Midbrain (tissue), 1 donor: ENCODE data around the gene CARD9.

ENCODE experiments used
- DNase-seq: peaks from one replicate; lab custom pipeline; 2025; lab: John Stamatoyannopoulos, UW

The CARD9 gene

GRCh38 chr9:136335296-136336155 lies 37.9 kb downstream of the CARD9 start:
- no peak for DNase-seq

GRCh38 chr9:136334541-136334940 lies 38.9 kb downstream of the CARD9 start:
- no peak for DNase-seq

- DNase-seq = no peak
Measured at GRCh38 chr9:136333486-136333885, 40.0 kb downstream of the CARD9 start.

DNA sequence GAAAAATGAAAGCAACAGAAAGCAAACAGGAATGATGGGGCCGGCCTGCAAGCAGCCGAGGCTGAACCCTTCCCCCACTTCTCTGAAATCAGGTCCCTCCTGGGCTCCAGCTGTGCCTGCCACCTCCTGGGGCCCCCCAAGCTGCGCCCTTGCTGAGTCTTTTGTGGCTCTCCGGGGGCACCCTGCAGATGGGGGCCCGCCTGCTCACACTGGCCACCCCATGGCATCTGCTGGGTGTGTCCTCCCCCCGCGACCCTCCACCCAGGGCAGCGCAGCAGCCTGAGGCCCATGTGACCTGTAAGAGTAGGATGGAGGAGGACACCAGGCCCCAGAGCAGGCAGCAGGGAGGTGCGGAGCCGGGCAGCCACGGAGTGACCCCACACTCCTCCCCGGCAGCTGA lies 40.4 kb downstream of the CARD9 start:
- no peak for DNase-seq

DNA sequence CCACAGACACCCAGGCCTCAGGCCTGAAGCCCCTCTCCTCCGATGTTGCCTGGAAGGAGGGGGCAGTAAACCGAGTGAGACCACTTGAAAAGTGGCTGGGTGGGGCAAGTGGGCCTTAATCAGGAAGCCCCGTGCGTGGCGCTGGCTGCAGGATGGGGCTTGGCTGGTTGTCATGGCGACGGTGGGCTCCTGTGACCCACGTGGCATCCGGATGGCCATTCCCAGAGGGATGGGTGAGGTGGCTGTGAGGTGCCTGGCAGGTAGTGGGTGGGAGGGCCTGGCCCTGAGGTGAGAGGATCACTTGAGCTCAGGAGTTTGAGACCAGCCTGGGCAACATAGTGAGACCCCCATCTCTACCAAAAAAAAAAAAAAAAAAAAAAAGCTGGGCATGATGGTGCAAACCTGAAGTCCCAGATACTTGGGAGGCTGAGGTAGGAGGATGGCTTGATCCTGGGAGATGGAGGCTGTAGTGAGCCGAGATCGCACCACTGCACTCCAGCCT lies 40.9 kb downstream of the CARD9 start:
- DNase-seq = no peak

DNA sequence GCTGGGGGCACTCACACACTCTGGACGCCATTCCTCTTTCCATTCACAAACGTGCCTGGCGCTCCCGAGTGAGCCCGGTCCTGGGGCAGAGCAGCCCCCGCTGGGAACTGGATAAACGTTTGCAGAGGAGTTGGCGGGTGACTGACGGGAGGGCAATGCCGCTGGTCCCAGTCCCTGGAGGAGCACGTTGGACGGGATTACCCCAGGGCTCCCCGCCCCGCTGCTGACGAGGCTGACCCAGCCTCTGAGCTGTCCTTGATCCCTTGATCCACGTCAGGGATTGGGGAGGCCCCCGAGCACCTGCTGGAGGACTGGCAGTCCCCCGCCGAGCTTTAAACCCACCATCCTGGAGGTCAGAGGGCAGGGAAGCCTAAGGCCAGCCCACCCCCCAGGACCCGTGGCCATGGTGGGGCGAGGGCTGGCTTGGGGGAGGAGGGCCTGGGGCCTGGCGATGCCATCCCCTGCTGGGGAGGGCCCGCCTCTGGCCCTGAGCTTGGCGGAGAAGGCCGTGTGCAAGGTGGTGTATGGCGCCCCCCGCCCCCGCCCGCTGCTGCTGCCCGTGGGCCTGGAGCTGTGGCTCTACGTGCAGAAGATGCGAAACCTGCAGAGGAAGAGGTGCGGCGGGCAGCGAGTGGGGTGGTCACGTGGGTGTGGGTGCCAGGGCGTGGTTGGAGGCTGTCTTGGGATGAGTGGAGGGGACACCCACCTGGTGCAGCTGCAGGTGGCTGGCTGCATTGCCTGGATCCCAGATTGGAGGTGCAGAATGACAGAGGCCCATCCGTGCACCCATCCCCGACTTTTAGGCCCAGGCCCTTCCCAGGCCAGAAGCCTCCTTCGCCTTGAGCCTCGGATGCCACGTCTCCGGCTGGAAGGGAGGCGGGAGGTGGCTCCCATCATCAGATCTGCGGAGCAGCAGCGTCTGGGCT lies 41.6 kb downstream of the CARD9 start:
- DNase-seq = no peak

- DNase-seq = no peak
Measured at GRCh38 chr9:136331030-136331429, 42.4 kb downstream of the CARD9 start.

DNA sequence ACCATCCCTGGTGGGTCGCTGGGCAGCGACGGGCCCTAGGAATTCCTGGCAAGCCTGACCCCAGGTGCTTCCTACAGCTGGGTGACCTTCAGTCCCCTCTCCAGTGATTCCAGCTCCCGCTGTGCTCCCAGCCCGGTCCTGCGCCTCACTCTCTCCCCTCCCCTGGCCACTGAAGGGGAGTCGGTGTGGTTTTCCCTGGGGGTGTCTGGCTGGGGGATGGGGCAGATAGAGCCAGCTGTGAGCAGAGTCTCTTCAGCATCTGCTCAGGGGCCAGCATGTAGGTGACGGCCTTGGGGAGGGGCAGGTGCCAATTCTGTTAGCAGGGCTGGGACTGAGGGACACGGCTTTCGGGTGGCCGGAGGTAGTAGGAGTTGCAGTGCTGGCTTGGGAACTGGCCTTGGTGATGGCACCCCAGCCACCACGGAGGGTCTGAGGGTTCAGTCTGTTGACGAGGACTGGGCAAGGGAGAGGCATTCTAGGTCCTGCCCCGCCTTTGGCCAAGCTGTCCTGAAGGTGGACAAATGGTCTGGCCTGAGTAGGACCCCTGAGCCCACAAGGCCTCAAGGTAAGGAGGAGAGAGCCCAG lies 43.0 kb downstream of the CARD9 start:
- DNase-seq = no peak

DNA sequence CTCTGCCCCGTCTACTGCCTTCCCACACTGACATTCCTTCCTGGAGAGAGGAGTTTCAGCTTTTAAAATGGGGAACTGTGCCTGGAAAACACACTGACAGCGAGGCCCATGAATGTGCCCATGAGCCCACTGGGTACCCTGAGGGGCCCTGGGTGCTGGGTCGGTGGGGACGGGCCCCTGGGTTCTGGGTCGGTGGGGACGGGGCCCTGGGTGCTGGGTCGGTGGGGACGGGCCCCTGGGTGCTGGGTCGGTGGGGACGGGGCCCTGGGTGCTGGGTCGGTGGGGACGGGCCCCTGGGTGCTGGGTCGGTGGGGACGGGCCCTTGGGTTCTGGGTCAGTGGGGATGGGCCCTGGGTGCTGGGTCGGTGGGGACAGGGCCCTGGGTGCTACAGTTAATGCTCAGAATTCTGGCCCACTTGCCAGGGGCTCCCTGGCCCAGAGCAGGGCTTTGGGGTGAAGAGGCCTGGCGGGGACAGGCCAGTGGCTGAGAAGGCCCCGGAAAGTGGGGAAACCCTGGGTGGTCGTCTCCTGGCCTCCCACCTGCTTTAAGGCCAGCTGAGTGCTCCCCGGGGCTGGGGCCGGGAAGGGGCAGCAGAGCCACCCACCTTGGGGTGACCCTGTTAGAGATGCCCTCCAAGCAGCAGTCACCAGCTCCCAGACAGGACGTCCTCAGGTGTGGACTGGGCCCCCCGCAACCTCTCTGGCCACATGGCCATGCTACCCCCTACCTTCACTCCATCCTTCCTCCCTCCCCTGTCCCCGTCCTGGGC lies 43.6 kb downstream of the CARD9 start:
- no peak for DNase-seq

DNA sequence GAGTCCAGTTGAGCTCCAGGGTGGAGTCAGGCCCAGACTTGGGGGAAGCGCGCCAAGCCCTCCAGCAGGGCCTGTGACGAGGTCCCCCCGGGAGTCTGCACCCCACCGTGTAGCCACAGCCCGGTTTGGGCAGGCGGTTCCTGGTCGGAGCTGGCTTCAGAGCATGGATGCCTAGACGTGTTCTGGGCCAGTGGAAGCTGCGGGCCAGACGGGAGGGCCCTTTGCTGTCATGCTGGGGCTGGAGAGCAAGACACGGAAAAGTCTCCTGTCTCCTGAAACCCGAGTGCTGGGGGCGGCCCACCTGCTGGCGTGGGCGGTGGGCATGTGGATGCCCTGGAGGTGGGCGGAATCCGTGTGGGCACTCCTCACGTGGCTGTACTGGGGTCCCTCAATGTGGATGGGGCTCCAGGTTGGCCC lies 44.2 kb downstream of the CARD9 start:
- DNase-seq = no peak

GRCh38 chr9:136328622-136329041 lies 44.8 kb downstream of the CARD9 start:
- DNase-seq = no peak

DNA sequence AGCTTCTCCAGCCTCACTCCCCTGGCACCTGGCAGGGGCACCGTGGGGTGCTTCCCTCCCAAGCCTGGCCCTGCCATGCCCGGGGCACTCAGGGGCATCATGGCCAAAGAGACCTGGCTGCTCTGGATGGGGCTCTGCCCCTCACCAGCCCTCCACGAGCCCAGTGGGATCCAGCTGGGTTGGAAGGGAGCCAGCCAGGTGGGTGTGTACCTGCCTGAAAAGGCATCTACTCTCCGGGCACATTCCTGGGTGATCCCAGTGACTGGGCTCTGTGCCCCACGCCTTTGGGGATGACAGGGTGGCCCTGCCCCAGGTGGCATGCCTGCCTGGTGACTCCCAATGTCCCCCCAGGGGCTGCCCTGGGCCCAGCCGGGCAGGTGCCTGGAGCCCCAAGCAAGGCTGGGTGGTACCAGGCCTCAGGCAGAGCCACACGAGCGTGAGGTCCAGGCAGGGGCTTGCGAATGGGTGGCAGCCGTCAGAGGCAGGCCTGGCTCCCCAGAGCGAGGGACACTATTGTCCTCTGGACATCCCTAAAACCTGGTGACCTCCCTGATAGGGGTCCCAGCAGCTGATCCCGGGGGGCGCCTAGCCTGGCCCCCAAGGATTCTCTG lies 45.4 kb downstream of the CARD9 start:
- DNase-seq = no peak

GRCh38 chr9:136327304-136327974 lies 46.0 kb downstream of the CARD9 start, which contains the start of gene GPSM1:
TSS of gene GPSM1 (plus strand) at chr9:136327539. CDS start at chr9:136327696, 157 bp downstream.
- DNase-seq = peak; percentile 56

DNA sequence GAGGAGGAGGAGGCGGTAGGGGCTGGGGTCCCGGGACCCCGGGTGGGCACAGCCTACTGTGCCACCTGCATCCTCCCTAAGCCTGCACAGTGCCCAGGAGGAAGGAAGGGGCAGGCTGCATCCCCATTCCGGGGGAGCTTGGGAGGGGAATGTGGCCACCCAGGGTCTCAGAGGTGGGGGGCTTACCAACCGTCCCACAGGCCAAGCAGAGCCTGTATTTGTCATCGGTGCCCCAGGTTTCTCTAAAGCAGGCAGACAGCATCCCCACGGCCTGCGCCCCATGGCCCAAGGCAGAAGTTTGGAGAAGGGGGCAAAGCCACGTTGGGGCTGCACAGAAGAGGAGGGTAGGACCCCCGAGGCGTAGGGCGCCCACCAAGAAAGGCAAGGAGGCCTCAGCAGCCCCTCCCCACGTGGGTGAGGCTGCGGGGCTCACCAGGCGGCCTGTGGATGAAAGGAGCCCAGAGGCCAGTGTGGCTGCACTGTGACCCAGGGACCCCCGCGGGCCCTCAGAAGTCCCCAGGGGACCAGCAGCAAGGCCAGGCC lies 46.6 kb downstream of the CARD9 start:
- DNase-seq = no peak

GRCh38 chr9:136326061-136326760 lies 47.3 kb downstream of the CARD9 start:
- DNase-seq = peak; percentile 20

DNA sequence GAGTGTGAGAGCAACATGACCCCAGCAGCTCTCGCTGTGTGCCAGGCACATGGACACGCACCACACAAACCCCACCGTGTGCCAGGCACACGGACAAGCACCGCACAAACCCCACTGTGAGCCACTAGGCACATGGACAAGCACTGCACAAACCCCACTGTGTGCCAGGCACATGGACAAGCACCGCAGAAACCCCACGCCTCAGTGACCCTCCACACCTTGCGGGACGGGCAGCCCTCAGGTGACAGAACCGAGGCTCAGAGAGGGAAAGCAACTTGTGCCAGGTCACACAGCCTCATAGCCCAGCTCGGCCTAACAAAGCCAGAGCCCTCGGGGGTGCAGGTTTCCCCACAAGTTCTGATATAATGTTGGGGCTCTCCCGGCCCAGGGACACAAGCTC lies 48.1 kb downstream of the CARD9 start:
- DNase-seq = no peak

- no peak for DNase-seq
Measured at GRCh38 chr9:136324501-136325300, 48.8 kb downstream of the CARD9 start.

GRCh38 chr9:136323371-136323789 lies 50.1 kb downstream of the CARD9 start:
- DNase-seq = no peak
